GM12873 (cell line): Measurements from ENCODE around the gene ACER3.

ENCODE experiments used
- CTCF ChIP-seq: IDR thresholded peaks from 2 replicates; pipeline ENCODE4 v1.5.1; 2012; ENCODE audit warnings: low read depth, mild to moderate bottlenecking, moderate library complexity, low read length, control low read depth; ENCODE audit not compliant: insufficient read depth; ENCODE audit errors: missing control alignments

The ACER3 gene

GRCh38 chr11:77071671-77072605 is 211.2 kb downstream of the ACER3 start:
- no peak for TF ChIP-seq CTCF

DNA sequence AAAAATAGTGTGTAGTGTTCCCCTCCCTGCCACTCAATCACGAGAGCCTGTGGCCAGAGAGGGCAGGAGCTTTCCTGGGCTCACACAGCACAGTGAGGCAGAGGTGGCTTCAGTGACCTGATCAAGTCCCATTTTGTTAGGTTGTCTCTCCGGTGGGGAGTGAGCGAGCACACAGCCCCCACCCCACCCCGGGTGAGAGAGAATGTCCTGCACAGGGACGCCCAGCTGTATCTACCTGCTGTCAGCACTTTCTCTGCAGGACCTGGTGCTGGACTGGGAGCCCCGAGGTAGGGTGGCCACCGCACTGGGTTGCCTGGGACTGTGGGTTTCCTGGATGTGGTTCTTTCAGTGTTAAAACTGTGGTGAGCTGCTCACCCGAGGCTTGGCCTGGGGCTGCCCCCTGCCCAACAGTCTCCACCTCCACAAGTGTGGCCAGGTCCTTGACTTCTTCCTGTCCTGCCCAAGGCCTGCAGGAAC is 212.2 kb downstream of the ACER3 start:
- TF ChIP-seq CTCF = no peak

DNA sequence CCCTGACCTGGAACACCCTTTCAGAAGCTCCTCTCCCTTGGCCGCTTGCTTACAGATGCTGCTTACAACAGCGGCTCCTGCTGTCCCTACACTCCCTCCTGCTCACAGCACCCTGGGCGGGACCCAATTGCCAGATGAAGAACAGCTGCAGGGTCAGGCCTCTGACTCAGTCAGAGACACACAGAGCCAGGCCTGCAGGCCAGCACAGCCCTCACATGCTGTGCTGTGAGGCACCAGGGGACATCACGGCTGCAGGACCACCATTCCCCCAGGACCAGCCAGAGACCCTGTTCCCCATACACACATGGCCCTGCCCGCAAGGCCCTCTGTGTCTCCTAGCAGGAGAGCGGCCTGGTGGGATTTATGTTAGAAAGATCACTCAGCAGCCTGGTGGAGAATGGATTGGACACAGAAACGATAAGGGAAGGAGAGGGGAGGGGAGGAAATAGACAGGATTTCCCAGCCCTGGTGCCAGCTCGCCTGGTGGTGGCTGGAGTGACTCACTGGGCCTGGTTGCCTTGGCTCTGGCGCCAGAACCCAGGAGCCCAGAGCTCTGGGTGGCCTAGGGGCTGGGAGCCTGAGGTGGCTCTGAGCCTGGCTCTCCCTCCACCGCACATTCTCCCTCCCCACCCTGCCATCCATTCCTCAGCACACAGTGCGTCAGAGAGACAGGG is 212.7 kb downstream of the ACER3 start:
- no peak for TF ChIP-seq CTCF

GRCh38 chr11:77074205-77074604 is 213.5 kb downstream of the ACER3 start:
- TF ChIP-seq CTCF = no peak

GRCh38 chr11:77074626-77075221 is 214.0 kb downstream of the ACER3 start:
- TF ChIP-seq CTCF = no peak

- TF ChIP-seq CTCF = no peak
Measured at GRCh38 chr11:77075425-77075905, 214.7 kb downstream of the ACER3 start.
